ENCODE data around the gene LRRC1. TPM values are rescaled to one million over a fixed set of nuclear protein-coding genes. Genes with fewer than 3 reads are reported as not detected.

LRRC1 gene
- 4.6 and 5.6 TPM in 2 replicates for total RNA-seq

GRCh38 chr6:53794720-53795339, at the start of gene LRRC1:
LRRC1 (plus strand) TSS chr6:53795005; CDS start chr6:53795257, 252 bp downstream.

Other genes with a start within 250 kb of the LRRC1 start
- 15.7 and 18.4 TPM in 2 replicates for gene GCLC, start 249.9 kb upstream of the LRRC1 start, total RNA-seq
- under 0.01 TPM in 2 replicates for gene KLHL31, start 129.2 kb upstream of the LRRC1 start, total RNA-seq

All from aortic smooth muscle cell (primary cell).